Prostate gland (tissue), 2 donors: ENCODE data around the gene RABGAP1L.

ENCODE experiments used
- POLR2A ChIP-seq: fragments of 450-650 bp; IDR thresholded peaks from one replicate; pipeline ENCODE4 v1.6.1; 2016; ENCODE audit warnings: antibody characterized with exemption, mild to moderate bottlenecking
- POLR2AphosphoS5 ChIP-seq: sonication (generic); formaldehyde crosslinking; IDR thresholded peaks from one replicate; pipeline ENCODE4 v1.6.1; 2017; ENCODE audit warnings: antibody characterized with exemption
- TF ChIP-seq, protein P1 (sequence below), 4 experiments: fragments of 200-600 bp in 2 of 4; fragments of 450-650 bp in 2 of 4; sonication (generic) in 2 of 4; IDR thresholded peaks; 1 replicate in 3 of 4; 2 replicates in 1 of 4; pipeline ENCODE4 v1.5.1; 2016 to 2019; ENCODE audit warnings: antibody characterized with exemption in 4 of 4, mild to moderate bottlenecking in 2 of 4, moderate library complexity in 2 of 4

DNA sequence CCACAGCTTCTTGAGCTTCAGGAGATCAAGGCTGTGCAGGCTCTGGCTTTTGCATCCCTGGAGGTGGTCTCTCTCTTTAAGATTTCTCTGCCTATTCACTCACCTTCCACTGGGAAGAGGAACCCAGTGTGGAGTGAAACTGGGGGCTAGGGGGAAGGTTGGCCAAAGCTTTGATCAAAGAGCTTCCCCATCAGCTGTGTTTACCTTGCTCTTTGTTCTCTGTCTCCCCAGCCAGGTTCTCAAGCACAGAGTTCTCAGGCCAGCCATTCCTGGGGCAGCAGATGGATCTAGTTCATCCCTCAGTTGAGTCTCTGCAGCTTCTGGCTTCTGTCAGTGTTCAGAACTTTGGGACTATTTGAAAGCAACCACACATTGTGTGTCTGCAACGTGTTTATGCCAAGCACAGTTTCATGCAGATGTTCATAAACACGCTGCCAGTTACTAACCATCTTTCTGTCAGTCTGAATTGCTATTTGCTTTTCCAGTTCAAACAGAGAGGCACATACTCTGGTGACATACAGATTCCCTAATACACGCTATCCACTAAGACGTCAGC lies 881.1 kb downstream of the RABGAP1L start:
- TF ChIP-seq, protein P1, sequence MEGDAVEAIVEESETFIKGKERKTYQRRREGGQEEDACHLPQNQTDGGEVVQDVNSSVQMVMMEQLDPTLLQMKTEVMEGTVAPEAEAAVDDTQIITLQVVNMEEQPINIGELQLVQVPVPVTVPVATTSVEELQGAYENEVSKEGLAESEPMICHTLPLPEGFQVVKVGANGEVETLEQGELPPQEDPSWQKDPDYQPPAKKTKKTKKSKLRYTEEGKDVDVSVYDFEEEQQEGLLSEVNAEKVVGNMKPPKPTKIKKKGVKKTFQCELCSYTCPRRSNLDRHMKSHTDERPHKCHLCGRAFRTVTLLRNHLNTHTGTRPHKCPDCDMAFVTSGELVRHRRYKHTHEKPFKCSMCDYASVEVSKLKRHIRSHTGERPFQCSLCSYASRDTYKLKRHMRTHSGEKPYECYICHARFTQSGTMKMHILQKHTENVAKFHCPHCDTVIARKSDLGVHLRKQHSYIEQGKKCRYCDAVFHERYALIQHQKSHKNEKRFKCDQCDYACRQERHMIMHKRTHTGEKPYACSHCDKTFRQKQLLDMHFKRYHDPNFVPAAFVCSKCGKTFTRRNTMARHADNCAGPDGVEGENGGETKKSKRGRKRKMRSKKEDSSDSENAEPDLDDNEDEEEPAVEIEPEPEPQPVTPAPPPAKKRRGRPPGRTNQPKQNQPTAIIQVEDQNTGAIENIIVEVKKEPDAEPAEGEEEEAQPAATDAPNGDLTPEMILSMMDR (IDR thresholded peaks at IDR 0.05) = no peak
- no peak for TF ChIP-seq POLR2AphosphoS5
- no peak for TF ChIP-seq POLR2A
